IMR-90 (cell line): ENCODE results near the gene NPC1.

ENCODE experiments used
- CTCF ChIP-seq: conservative IDR thresholded peaks from 2 replicates; pipeline ENCODE4 v1.5.1; 2012; ENCODE audit warnings: mild to moderate bottlenecking, low read depth, low read length, improper control_type of control experiment
- FOS ChIP-seq: fragments of 150-350 bp; IDR thresholded peaks from 2 replicates; pipeline ENCODE4 v1.6.1; 2016; ENCODE audit warnings: low read depth, low read length
- POLR2A ChIP-seq: IDR thresholded peaks from 2 replicates; pipeline ENCODE4 v1.6.1; 2012; ENCODE audit warnings: mild to moderate bottlenecking, low read depth, low read length
- RAD21 ChIP-seq: IDR thresholded peaks from 2 replicates; pipeline ENCODE4 v1.6.1; 2012; ENCODE audit warnings: low read length, improper control_type of control experiment

GRCh38 chr18:23634692-23635091, 48.4 kb upstream of the NPC1 start:
- TF ChIP-seq FOS, result no peak
- TF ChIP-seq CTCF, result no peak
- TF ChIP-seq RAD21, result no peak
- TF ChIP-seq POLR2A, result no peak
